CD14-positive monocyte (primary cell): ENCODE results near the gene NCBP2. TPM values are rescaled to one million over a fixed set of nuclear protein-coding genes. Genes with fewer than 3 reads are reported as not detected.

Experiments
- DNase-seq, 3 donors: peaks; one replicate each; pipeline ENCODE4 v3.0.0-alpha.2; 2011 to 2022
- H2AFZ ChIP-seq: 2 replicates; pipeline ENCODE4 v1.6.0; 2012; ENCODE audit warnings: mild to moderate bottlenecking, low read depth, low read length, inconsistent platforms; ENCODE audit not compliant: insufficient read depth, poor library complexity, severe bottlenecking
- H3K27ac ChIP-seq, 2 donors: 1 replicate in 1 of 2; 2 replicates in 1 of 2; pipeline ENCODE4 v1.5.1; 2012 to 2013; ENCODE audit warnings: low read length in 2 of 2, control low read depth in 1 of 2, inconsistent platforms in 1 of 2, low read depth in 1 of 2, mild to moderate bottlenecking in 1 of 2
- H3K27me3 ChIP-seq, 2 donors: one replicate each; pipeline versions ENCODE4 v1.6.0 to v1.6.1; 2011 to 2013; ENCODE audit warnings: low read length in 2 of 2; ENCODE audit not compliant: control insufficient read depth in 2 of 2, insufficient read depth in 2 of 2
- H3K36me3 ChIP-seq, 2 donors: replicated peaks in 1 of 2; 1 replicate in 1 of 2; 2 replicates in 1 of 2; pipeline versions ENCODE4 v1.5.1 to v1.6.1; 2012 to 2013; ENCODE audit warnings: low read length in 2 of 2, control low read depth in 1 of 2, inconsistent platforms in 1 of 2, mild to moderate bottlenecking in 1 of 2; ENCODE audit not compliant: insufficient read depth in 2 of 2, control insufficient read depth in 1 of 2
- H3K4me1 ChIP-seq, 2 donors: 1 replicate in 1 of 2; 2 replicates in 1 of 2; pipeline versions ENCODE4 v1.5.1 to v1.6.1; 2012 to 2013; ENCODE audit warnings: low read length in 2 of 2, control low read depth in 1 of 2, inconsistent platforms in 1 of 2, mild to moderate bottlenecking in 1 of 2, moderate library complexity in 1 of 2; ENCODE audit not compliant: insufficient read depth in 2 of 2, control insufficient read depth in 1 of 2
- H3K4me2 ChIP-seq: replicated peaks from 2 replicates; pipeline ENCODE3; 2012; ENCODE audit warnings: low read length, moderate library complexity, mild to moderate bottlenecking; ENCODE audit not compliant: poor library complexity, severe bottlenecking; ENCODE audit errors: extremely low read depth
- H3K4me3 ChIP-seq, 3 experiments: fragments of 200-600 bp in 1 of 3; sonication (generic) in 1 of 3; replicated peaks in 1 of 3; 1 replicate in 2 of 3; 2 replicates in 1 of 3; pipeline ENCODE4 v1.5.1; 2011 to 2013; ENCODE audit warnings: low read length in 3 of 3, mild to moderate bottlenecking in 3 of 3, control low read depth in 2 of 3, low read depth in 2 of 3, inconsistent platforms in 1 of 3, moderate library complexity in 1 of 3
- H3K79me2 ChIP-seq: 2 replicates; pipeline ENCODE4 v1.6.0; 2012; ENCODE audit warnings: mild to moderate bottlenecking, control low read depth, inconsistent platforms, low read length, moderate library complexity; ENCODE audit not compliant: insufficient read depth
- H3K9ac ChIP-seq: 2 replicates; pipeline ENCODE4 v1.6.0; 2017; ENCODE audit warnings: low read length, mild to moderate bottlenecking; ENCODE audit not compliant: insufficient read depth, poor library complexity, severe bottlenecking
- H3K9me3 ChIP-seq, 2 donors: replicated peaks in 1 of 2; 1 replicate in 1 of 2; 2 replicates in 1 of 2; pipeline versions ENCODE4 v1.5.1 to v1.6.1; 2012 to 2013; ENCODE audit warnings: low read length in 2 of 2, control low read depth in 1 of 2; ENCODE audit not compliant: control insufficient read depth in 1 of 2, insufficient read depth in 1 of 2
- H4K20me1 ChIP-seq: 2 replicates; pipeline ENCODE4 v1.6.0; 2012; ENCODE audit warnings: mild to moderate bottlenecking, low read length, control low read depth, moderate library complexity; ENCODE audit not compliant: insufficient read depth
- H3K27ac Mint-ChIP-seq, 7 donors: one replicate each; pipeline ENCODE4 v1.8.0; 2020; ENCODE audit warnings: mild to moderate bottlenecking in 7 of 7, mixed read lengths in 7 of 7, moderate library complexity in 6 of 7, inconsistent platforms in 2 of 7
- H3K27me3 Mint-ChIP-seq, 3 donors: one replicate each; pipeline ENCODE4 v1.8.0; 2021 to 2022; ENCODE audit warnings: low read depth in 3 of 3, mild to moderate bottlenecking in 3 of 3, mixed read lengths in 3 of 3, moderate library complexity in 3 of 3, inconsistent platforms in 1 of 3
- H3K36me3 Mint-ChIP-seq, 2 donors: one replicate each; pipeline ENCODE4 v1.8.0; 2020; ENCODE audit warnings: mixed read lengths in 2 of 2, inconsistent platforms in 1 of 2, mild to moderate bottlenecking in 1 of 2
- H3K4me1 Mint-ChIP-seq: one replicate; pipeline ENCODE4 v1.8.0; 2020; ENCODE audit warnings: mild to moderate bottlenecking, mixed read lengths
- H3K4me3 Mint-ChIP-seq, 2 donors: one replicate each; pipeline ENCODE4 v1.8.0; 2020; ENCODE audit warnings: mild to moderate bottlenecking in 2 of 2, mixed read lengths in 2 of 2, moderate library complexity in 1 of 2
- H3K9me3 Mint-ChIP-seq, 7 donors: one replicate each; pipeline ENCODE4 v1.8.0; 2020 to 2022; ENCODE audit warnings: mixed read lengths in 7 of 7, mild to moderate bottlenecking in 6 of 7, moderate library complexity in 6 of 7, inconsistent platforms in 2 of 7
- CTCF ChIP-seq: fragments of 200-600 bp; IDR thresholded peaks from one replicate; pipeline ENCODE4 v1.8.0; 2022; ENCODE audit warnings: antibody characterized with exemption, mild to moderate bottlenecking
- WGBS: methylation state at CpG from one replicate; pipeline ENCODE4 v1.1.5; 2013; ENCODE audit warnings: missing lambda C conversion rate; ENCODE audit not compliant: insufficient coverage; 5-methylcytosine and 5-hydroxymethylcytosine counted together
- intact Hi-C, 2 donors: fragments of 100-400 bp; cut with micrococcal nuclease; formaldehyde crosslinking; loops; one replicate each; pipeline versions ENCODE4 v1.15.0 to v1.15.1; 2023
- polyA plus RNA-seq, 3 donors: library from polyadenylated mRNA; depleted of rRNA in 1 of 3; unstranded in 2 of 3; stranded (reverse) in 1 of 3; fragments of 300-500 nt in 2 of 3; fragments of >200 nt in 1 of 3; fragmentation: Illumina TruSeq in 2 of 3; gene quantifications; 1 replicate in 2 of 3; 2 replicates in 1 of 3; pipeline ENCODE4 v1.2.3, GENCODE V29; 2012 to 2021

NCBP2 gene
- polyA plus RNA-seq, 3 donors, result 26.1 to 42.9 (median 33.4) TPM

- H3K9ac ChIP-seq, result no peak overlapping the region
- peaks cover 4% of the 10 kb centered on the region for H3K79me2 ChIP-seq
- Mint-ChIP-seq H3K4me1 (peaks cover 3% of the 10 kb centered on the region), H3K27me3 (peaks cover 0 to 2% (median 0%) of the 10 kb centered on the region in 3 donors), H3K4me3 (no peak overlapping the region), H3K27ac (peak overlapping the region in 3 of 7 donors; percentile 35 to 64 (median 57)), H3K36me3 (peaks cover 0 to 12% of the 10 kb centered on the region in 2 donors), H3K9me3 (peaks cover 0 to 2% (median 0%) of the 10 kb centered on the region in 7 donors)
- H3K4me2 ChIP-seq, result no peak overlapping the region
- intact Hi-C loops, result no loop called here
- H2AFZ ChIP-seq, result no peak overlapping the region
- no peaks in the 10 kb centered on the region for H3K27me3 ChIP-seq
- 72% methylated on average over 15 of the region's 22 CpGs for WGBS
- TF ChIP-seq CTCF, result no peak
- no peaks in the 10 kb centered on the region for H4K20me1 ChIP-seq
- H3K4me3 ChIP-seq, result no peak overlapping the region
- H3K4me1 ChIP-seq, result peaks cover 2 to 3% of the 10 kb centered on the region in 2 donors
- no peak overlapping the region for H3K27ac ChIP-seq
- no peak for DNase-seq
- H3K36me3 ChIP-seq, result peaks cover 0 to 5% of the 10 kb centered on the region in 2 donors
- H3K9me3 ChIP-seq, result no peaks in the 10 kb centered on the region
Measured at GRCh38 chr3:196948442-196949284, 6.3 kb upstream of the NCBP2 start.

- DNase-seq, result no peak
- H3K27me3 ChIP-seq, result no peaks in the 10 kb centered on the region
- no peak overlapping the region for H3K4me2 ChIP-seq
- H2AFZ ChIP-seq, result no peak overlapping the region
- H3K79me2 ChIP-seq, result peaks cover 11% of the 10 kb centered on the region
- H3K36me3 ChIP-seq, result peaks cover 0 to 5% of the 10 kb centered on the region in 2 donors
- Mint-ChIP-seq H3K4me1 (peaks cover 11% of the 10 kb centered on the region), H3K4me3 (no peak overlapping the region), H3K27me3 (peaks cover 0 to 2% (median 0%) of the 10 kb centered on the region in 3 donors), H3K27ac (peak overlapping the region in 1 of 7 donors; percentile 40), H3K9me3 (peaks cover 0 to 2% (median 0%) of the 10 kb centered on the region in 7 donors), H3K36me3 (peaks cover 0 to 12% of the 10 kb centered on the region in 2 donors)
- peaks cover 9 to 10% of the 10 kb centered on the region in 2 donors for H3K4me1 ChIP-seq
- intact Hi-C loops, result no loop called here
- no peaks in the 10 kb centered on the region for H3K9me3 ChIP-seq
- no peak overlapping the region for H3K4me3 ChIP-seq
- H3K27ac ChIP-seq, result no peak overlapping the region
- 92% methylated on average over 26 of the region's 28 CpGs for WGBS
- TF ChIP-seq CTCF, result no peak
- no peak overlapping the region for H3K9ac ChIP-seq
- no peaks in the 10 kb centered on the region for H4K20me1 ChIP-seq
Measured at GRCh38 chr3:196947860-196948441, 5.6 kb upstream of the NCBP2 start.
